Activated T-helper 1 cell treated with anti-CD3 and anti-CD28 coated beads, Interleukin-12 subunit alpha, Interleukin-12 subunit beta, Interleukin-2, Interleukin-4 antibody, amounts not matched to agents 30 ng/mL and 10 ng/mL and 1 ng/mL, durations not matched to agents 14 hours and 24 hours and 36 hours (primary cell): ENCODE results near the gene H19. TPM values are rescaled to one million over a fixed set of nuclear protein-coding genes. Genes with fewer than 3 reads are reported as not detected.

Experiments
- DNase-seq: peaks from one replicate; pipeline ENCODE4 v3.0.0; 2021; ENCODE audit warnings: low spot score
- H3K27ac Mint-ChIP-seq: one replicate; pipeline ENCODE4 v1.8.0; 2021; ENCODE audit warnings: mild to moderate bottlenecking, mixed read lengths
- H3K27me3 Mint-ChIP-seq: one replicate; pipeline ENCODE4 v1.8.0; 2022; ENCODE audit warnings: mild to moderate bottlenecking, moderate library complexity, mixed read lengths; ENCODE audit not compliant: insufficient read depth
- H3K36me3 Mint-ChIP-seq: one replicate; pipeline ENCODE4 v1.8.0; 2021; ENCODE audit warnings: low read depth, mixed read lengths
- H3K4me1 Mint-ChIP-seq: one replicate; pipeline ENCODE4 v1.8.0; 2021; ENCODE audit warnings: low read depth, mixed read lengths
- H3K4me3 Mint-ChIP-seq: one replicate; pipeline ENCODE4 v1.8.0; 2021; ENCODE audit warnings: mild to moderate bottlenecking, moderate library complexity, mixed read lengths
- H3K9me3 Mint-ChIP-seq: one replicate; pipeline ENCODE4 v1.8.0; 2021; ENCODE audit warnings: mixed read lengths
- intact Hi-C: fragments of 100-400 bp; cut with micrococcal nuclease; formaldehyde crosslinking; loops from one replicate; pipeline ENCODE4 v1.15.1; 2024
- total RNA-seq: library from RNA; stranded (reverse); gene quantifications from 2 replicates; pipeline ENCODE4 v1.2.3, GENCODE V29; 2022

The H19 gene
- total RNA-seq, 1 donor from 2014 or later: not detected

DNA sequence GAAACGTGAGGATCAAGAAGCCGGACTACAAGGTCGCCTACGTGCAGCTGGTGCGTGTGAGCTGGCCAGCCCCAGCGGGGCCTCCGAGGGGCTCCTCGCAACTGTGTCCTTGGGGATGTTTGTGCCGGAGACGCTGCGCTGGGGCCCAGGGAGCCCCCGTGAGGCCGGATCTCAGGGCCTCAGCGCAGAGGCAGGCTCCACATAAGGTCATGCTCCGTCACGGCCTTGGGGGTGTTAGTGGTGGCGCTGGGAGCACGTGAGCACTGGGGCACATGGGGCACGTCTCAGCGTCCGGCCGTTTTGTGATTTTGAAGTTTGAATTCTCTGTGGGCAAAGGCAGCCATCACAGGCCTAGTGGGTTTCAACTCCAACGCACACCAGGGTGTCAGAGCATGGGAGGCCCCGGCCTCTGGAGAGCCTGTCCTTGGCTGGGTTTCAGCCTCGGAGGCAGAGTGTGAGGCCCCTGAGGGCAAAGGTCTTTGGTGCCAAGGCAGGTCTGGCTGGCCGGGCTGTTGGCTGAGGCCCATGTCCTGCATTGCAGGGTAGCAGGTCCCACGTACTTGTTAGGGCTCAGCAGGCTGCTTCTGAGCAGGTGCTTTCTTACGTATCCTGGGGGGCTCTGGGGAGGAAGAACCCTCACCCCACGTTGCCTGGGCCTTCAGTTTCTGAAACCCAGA is 44.7 kb downstream of the H19 start:
- H3K36me3 Mint-ChIP-seq: no peaks in the 10 kb centered on the region
- intact Hi-C loops: no loop called here
- H3K4me3 Mint-ChIP-seq: no peak overlapping the region
- no peaks in the 10 kb centered on the region for H3K27me3 Mint-ChIP-seq
- DNase-seq: no peak
- no peak overlapping the region for H3K27ac Mint-ChIP-seq
- no peaks in the 10 kb centered on the region for H3K4me1 Mint-ChIP-seq
- H3K9me3 Mint-ChIP-seq: no peaks in the 10 kb centered on the region

DNA sequence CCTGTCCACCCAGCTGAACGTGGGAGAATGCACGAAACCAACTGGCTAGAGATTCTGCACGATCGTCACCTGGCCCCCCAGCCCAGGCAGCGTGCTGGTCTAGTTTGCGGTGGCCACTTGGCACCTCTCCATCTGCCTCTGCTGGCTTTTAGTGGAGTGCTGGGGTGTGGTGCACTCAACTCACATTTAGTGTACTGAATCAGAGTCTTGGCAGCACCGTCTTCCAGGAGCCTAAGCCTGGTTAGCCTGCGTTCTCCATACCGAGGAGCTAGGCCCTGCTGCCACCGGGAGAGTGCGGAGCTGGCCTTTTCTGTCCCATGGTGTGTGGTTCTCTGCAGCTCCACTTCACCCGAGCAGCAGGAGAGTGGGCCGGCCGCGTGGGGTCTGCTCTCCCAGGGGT is 47.7 kb downstream of the H19 start:
- Mint-ChIP-seq H3K4me1 (no peaks in the 10 kb centered on the region), H3K27me3 (no peaks in the 10 kb centered on the region), H3K36me3 (no peaks in the 10 kb centered on the region), H3K9me3 (no peaks in the 10 kb centered on the region), H3K4me3 (no peak overlapping the region), H3K27ac (no peak overlapping the region)
- DNase-seq: no peak
- intact Hi-C loops: no loop called here

DNA sequence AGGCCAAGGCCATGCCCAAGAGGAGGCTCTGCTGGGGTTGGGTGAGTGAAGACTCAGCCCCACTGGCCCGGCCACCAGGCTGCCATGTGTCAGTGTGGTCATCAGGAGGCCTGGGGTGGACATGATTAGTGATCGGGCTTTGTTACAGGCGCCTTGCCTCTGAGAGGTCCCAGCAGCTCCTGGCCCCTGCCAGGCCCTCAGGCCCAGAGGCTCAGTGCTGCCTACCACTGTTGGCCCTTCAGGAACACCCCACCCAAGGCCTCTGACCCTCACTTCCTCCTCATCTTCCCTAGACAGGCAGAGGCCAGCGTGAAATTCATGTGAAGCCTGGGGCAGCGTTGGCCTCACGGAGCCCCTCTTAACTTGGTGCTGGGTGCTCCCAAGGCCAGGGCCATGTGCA is 48.3 kb downstream of the H19 start:
- no peaks in the 10 kb centered on the region for H3K27me3 Mint-ChIP-seq
- H3K27ac Mint-ChIP-seq: no peak overlapping the region
- DNase-seq: no peak
- H3K36me3 Mint-ChIP-seq: no peaks in the 10 kb centered on the region
- intact Hi-C loops: no loop called here
- no peak overlapping the region for H3K4me3 Mint-ChIP-seq
- H3K9me3 Mint-ChIP-seq: no peaks in the 10 kb centered on the region
- H3K4me1 Mint-ChIP-seq: no peaks in the 10 kb centered on the region

DNA sequence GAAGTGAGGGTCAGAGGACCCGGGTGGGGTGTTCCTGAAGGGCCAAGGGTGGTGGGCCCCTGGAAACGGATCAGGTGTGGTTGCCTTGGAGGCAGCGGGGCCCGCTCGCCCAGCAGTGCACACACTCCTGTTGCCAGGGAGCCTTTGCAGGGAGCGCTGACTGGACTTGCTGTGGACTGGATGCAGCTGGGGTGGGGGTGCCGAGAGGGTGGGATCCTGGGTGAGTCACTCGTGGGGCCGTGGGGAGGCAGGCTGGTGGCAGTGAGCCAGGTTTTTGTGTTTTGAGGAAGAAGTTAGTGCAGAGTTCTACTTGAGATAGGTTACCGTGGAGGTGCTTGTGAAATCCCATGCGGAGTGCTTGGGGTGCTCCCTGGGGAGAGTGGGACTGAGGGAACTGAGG is 49.3 kb downstream of the H19 start:
- no peak overlapping the region for H3K27ac Mint-ChIP-seq
- no peak overlapping the region for H3K4me3 Mint-ChIP-seq
- H3K36me3 Mint-ChIP-seq: no peaks in the 10 kb centered on the region
- no peaks in the 10 kb centered on the region for H3K27me3 Mint-ChIP-seq
- intact Hi-C loops: no loop called here
- H3K4me1 Mint-ChIP-seq: no peaks in the 10 kb centered on the region
- H3K9me3 Mint-ChIP-seq: no peaks in the 10 kb centered on the region
- no peak for DNase-seq

DNA sequence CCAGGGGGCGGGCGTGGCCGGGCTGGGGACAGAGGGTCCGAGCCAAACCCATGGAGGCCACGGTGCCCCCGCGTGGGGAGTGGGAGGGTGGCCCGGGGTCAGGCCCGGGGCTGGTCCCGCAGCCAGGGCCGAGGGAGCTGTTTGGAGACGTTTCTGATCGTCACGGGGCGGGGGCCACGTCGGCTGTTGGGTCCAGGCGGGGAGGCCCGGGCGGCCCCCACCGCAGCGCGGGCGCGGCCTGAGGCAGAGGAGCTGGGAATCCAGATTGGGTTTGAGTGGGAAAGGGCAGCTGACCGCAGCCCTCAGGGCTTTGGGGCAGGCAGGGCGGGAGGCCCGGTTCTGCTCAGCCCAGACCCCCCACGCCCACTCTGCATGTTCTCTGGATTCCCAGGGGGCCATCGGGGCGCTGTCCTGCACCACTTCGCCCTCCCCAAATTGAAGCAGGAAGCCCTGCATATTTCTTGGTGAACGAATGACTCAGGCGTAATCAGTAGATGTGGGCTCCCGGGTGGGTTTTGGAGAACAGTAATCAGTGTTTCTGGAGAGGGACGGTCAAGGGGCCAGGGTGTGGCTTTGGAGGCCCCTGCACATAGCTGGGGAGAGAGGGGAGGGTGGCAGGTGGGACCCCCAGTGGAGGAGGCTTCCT is 49.9 kb downstream of the H19 start:
- Mint-ChIP-seq H3K27ac (no peak overlapping the region), H3K27me3 (no peaks in the 10 kb centered on the region), H3K4me3 (no peak overlapping the region), H3K4me1 (no peaks in the 10 kb centered on the region), H3K9me3 (no peaks in the 10 kb centered on the region), H3K36me3 (no peaks in the 10 kb centered on the region)
- DNase-seq: no peak
- intact Hi-C loops: no loop called here

DNA sequence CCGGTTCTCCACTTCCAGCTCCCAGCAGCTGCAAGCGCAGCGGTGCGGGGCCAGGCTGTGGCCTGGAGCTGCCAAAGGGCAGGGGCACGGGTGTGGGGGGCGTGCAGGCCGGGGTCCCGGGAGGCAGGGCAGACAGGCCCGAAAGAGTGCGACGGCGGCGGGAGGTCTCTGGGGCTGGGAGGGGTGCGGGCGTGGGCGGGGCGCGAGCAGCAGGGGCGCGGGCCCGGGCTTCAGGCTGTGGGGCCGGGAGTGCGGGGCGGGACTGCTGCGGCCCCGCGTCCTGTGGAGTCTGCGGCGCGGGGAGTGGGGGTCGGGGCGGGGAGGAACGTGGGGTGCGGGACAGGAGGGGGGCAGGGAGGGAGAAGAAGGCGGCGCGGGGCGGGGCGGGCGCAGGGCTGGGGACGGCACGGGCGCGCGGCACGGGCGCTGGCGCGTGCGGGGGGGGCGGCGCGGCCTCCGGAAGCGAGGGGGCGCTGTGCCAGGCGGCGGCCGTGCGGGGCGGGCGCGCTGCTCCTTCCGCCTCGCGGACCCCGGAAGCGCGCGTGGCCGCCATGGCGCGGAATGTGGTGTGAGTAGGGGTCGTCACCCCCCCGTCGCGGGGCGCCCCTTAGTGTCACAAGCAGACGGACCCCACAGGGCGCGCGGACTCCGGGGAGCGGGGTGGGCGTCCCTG is 50.7 kb downstream of the H19 start, which contains the start of gene MRPL23:
Gene MRPL23, plus strand, starts transcription at position 521 of the 673 bp plus-strand sequence. Its CDS starts 31 bp downstream, at position 552.
- intact Hi-C loops: no loop called here
- DNase-seq: no peak
- Mint-ChIP-seq H3K36me3 (no peaks in the 10 kb centered on the region), H3K27me3 (no peaks in the 10 kb centered on the region), H3K9me3 (no peaks in the 10 kb centered on the region), H3K4me1 (no peaks in the 10 kb centered on the region), H3K27ac (no peak within 1 kb of the TSS), H3K4me3 (no peak within 1 kb of the TSS)

Other genes starting within 250 kb of the H19 start
- 0.32 and 0.52 TPM in 2 replicates for gene IFITM10, start 247.2 kb downstream of the H19 start, total RNA-seq
- 84.2 and 92.1 TPM in 2 replicates for gene CTSD, start 233.9 kb downstream of the H19 start, total RNA-seq
- gene SYT8, start 162.9 kb downstream of the H19 start, total RNA-seq: not detected in 2 replicates
- not detected in 2 replicates for gene TNNI2, start 158.9 kb downstream of the H19 start, total RNA-seq
- gene LSP1, start 144.8 kb downstream of the H19 start, total RNA-seq: 257 and 262 TPM in 2 replicates
- 0.05 TPM in 1 of 2 replicates, not detected in the other for gene PRR33, start 105.9 kb downstream of the H19 start, total RNA-seq
- gene TNNT3, start 78.1 kb downstream of the H19 start, total RNA-seq: 0.64 and 0.70 TPM in 2 replicates
- 58.5 and 69.3 TPM in 2 replicates for gene MRPL23, start 50.5 kb downstream of the H19 start, total RNA-seq
- 1.2 and 1.5 TPM in 2 replicates for gene IGF2, start 141.5 kb upstream of the H19 start, total RNA-seq
- not detected in 2 replicates for gene INS, start 163.4 kb upstream of the H19 start, total RNA-seq
- gene TH, start 174.0 kb upstream of the H19 start, total RNA-seq: not detected in 2 replicates